SKM-1 treated with dmso at 0.1 percent for 144 hours (cell line): ENCODE data around the gene MYL12A.

Experiments
- DNase-seq: peaks from one replicate; lab custom pipeline; 2025; ENCODE audit not compliant: unreplicated experiment; lab: John Stamatoyannopoulos, UW

Gene MYL12A

DNA sequence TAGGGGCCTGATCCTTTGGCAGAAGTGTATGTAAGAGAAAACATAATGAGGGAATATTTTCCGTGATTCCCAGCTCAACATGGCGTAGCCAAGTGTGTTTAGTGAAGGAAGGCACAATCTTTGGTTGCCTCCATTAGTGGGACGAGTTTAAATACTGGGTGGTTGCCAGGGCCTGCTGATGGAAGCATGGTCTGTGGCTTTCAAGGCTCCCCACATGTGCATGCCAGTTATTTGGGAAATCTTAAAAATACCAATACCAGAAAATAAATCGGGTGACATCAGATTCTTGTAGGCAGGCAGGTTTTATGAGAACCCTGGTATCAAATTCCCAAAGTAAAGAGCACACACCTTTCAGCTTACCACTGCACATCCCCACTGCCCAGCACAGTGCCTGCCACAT, 7.1 kb downstream of the MYL12A start:
- no peak for DNase-seq

DNA sequence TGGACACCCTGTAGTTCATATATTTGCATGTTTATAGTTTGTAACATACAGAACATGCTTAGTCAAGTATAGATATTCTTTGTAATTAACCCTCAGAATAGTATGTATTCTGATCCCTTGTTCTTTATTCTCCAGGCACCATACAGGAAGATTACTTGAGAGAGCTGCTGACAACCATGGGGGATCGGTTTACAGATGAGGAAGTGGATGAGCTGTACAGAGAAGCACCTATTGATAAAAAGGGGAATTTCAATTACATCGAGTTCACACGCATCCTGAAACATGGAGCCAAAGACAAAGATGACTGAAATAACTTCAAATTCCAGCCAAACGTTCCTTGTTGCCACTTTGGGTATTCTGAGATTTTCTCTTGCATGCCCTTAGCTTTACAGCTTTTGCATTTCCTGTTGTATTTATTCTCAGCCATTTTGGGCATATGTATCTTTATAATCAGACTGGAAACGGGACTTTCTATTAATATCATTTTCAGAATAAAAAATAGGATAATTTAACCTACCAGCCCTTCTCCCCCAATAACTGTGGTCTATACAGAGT, 8.1 kb downstream of the MYL12A start:
- DNase-seq: no peak

DNA sequence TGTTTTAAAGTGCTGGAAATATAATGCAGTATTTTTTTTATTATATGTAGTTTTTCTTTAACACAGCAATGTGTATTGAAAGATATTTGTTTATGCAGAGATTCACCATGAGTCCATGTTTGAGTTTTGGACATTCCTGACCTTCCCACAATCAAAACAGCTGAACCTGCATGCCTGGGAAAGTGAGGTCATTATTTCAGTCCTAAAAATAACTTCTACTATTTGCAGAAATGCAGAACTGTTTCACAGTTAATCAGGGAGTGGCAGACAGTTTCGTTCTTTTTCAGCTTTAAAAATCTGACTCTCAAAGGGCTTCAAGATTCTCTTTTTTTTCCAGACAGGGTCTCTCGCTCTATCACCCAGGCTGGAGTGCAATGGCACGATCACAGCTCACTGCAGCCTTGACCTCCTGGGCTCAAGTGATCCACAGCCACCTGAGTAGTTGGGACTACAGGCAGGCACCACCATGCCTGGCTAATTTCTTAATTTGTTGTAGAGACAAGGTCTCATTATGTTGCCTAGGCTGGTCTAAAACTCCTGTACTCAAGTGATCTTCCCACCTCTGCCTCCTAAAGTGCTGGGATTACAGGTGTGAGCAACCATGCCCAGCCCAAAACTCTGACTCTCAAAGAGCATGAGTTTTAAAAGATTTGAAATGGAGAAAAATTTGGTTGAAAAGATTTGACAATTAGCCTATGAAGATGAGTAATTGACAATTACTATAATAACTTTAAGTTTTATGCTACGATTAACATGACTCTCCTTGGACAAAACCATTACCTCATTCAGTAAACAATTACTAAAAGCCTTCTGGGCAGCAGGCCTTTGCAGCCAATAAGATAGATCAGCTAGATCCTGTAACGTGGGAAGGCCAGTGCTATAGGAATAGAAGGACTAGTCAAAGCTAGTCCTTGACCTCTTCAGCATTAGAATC, 9.4 kb downstream of the MYL12A start:
- DNase-seq: no peak

DNA sequence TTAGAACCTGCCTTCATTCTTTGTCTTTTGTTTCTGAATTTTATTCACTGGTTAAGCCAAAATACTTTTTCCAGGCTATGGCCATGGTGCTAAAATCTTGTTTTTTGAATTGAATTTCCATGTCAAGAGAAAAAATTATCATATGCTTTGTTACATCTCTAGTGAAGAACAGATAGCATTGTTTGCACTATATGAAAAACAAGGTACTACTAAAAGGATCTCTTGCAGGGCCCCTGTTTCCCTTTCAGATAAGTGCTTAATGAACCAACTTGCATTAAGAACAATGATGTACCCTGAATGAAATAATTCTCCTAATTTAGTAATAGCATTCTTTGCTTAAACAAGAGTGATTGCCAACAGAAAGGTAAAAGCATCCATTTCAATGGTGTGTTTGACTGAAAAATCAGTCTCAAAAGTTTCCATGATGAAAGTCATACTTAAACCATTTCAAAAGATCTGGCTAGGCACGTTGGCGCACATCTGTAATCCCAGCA, 10.1 kb downstream of the MYL12A start:
- no peak for DNase-seq

DNA sequence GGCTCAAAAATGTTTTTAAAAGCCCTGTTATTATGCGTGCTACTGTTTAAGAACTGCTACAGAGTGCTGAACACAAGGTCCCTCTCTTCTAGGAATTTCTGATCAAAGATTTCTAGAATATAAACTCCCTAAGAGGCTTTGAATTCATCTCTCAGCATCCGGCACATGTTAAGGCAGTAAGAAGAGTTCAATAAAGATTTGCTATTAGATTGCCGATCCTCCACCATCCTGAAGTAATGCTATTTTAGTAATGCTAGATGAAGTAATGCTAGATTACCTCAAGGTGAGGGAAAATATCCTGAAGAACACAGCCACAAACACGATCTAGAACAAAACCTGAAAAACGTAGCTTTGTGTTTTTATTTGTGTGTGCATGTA, 13.4 kb downstream of the MYL12A start:
- DNase-seq: no peak

DNA sequence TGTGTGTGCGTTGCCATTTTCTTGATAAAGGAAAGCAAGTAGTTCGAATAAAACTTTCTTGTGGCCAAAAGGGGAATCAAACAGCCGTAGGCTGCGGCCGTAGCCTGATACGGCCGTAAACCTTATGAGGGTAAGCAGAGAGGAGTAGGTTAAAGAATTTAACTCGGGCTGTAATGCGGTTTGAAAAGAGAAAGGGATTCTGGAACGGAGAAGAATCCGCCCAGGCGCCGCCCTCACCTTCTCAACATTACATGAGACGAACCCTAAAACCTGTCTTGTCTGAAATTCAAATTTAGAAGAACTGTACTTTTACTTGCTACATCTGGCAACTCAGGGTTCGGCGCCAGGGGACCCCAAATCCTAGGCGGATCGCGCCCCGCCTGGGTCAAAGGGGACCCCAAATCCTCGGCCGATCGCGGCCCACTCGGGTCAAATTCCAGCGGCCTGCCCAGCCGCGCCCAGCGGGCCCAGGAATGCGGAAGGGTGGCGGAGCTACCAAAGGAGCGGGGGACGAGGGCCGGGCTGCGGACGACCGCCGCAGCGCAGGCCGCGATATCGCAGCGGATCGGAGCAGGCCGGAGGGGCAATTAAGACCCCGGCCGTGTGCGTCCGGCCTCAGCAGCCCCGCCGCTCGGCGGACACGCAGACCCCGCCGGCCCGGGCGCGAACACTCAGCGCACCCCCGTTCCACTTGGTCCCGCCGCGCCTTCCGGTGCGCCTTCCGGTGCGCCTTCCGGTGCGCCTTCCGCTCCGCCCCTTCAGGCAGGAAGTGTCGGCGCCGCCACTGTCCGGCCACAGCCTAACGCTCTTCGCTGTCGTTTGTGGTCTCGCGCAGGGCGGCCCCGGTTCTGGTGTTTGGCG, 14.0 kb downstream of the MYL12A start, which contains the start of gene MYL12B:
Gene MYL12B (plus strand): TSS at position 761 of the 861 bp plus-strand sequence. CDS start 10,766 bp downstream, outside the sequence.
- DNase-seq: peak; percentile 67

DNA sequence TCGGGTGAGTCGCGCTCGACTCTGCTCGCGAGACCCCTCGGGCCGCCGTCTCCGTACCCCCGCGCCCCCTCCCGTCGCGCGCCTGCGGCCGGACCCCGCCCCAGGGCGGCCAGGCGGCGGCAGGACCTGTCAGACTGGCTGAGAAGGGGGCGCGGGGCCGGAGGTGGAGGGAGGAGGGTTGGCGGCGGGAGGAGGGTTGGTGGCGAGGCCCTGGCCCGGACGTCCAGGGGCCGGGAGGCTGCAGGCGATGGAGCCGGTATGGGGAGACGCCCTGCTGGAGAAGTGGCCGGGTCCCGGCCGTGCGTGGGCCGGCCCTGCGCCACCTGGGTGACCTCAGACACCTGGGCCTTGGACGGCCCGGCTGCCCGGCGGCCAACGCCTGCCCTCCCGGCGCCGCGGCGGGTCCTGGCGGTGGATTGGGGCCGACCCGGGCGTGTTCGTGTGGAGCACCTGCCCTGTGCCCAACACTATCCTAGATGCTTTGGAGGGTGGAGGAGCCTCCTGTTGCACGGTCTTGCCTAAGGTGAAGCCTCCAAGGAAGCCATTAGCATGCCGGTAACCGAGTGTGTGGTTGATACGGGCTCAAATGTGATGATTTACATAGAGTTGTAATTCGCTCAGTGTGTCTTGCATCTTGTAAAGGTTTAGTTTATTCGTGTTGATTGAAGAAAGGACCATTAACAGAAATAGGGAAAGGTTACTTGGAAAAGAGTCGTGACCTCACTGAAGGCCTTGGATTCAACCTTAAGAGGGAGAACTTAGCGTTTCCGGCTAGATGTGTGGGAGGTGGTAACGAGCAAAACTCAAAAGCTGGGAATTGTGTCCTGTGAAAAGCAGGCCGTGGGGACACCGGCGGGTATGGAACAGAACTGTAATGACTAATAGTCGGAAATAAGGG, 14.9 kb downstream of the MYL12A start:
- no peak for DNase-seq

DNA sequence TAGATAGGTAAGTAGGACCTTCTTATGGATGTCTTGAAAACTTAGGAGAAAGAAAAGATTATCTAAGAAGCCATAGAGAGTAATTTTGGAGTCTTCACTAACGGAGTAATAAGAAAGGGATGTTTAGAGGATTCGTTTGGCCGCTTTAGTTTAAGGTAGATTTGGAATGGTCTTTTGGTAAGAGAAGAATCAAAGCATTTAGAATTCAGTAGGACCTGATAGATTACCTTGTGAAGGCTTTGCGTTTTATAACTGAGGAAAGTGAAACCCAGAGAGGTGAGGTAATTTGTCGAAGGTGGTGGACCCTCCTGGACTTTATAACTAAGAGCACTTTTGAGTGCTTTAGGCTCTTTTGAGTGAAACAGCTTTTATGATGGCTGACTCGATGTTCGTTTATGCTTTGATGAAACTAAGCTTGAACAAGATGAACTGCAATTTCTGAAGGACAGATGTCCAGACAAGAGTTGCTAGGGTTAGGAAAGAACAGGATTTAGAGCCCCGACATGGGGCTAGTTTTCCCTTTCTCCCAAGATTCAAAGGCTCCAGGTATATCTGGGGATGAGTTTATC, 15.6 kb downstream of the MYL12A start:
- no peak for DNase-seq

DNA sequence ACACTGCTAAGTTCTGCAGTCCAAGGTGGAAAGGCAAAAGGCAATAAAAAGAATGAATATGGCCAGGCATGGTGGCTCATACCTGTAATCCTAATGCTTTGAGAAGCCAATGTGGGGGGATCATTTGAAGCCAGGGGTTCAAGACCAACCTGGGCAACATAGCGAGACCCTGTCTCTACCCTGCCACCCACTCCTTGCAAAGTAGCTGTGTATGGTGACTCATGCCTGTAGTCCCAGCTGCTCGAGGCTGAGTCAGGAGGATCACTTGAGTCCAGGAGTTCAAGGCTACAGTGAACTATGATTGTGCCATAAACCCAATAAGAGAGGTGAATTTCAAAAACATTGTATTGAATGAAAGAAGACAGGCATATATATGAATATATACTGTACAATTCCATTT, 16.8 kb downstream of the MYL12A start:
- DNase-seq: no peak

DNA sequence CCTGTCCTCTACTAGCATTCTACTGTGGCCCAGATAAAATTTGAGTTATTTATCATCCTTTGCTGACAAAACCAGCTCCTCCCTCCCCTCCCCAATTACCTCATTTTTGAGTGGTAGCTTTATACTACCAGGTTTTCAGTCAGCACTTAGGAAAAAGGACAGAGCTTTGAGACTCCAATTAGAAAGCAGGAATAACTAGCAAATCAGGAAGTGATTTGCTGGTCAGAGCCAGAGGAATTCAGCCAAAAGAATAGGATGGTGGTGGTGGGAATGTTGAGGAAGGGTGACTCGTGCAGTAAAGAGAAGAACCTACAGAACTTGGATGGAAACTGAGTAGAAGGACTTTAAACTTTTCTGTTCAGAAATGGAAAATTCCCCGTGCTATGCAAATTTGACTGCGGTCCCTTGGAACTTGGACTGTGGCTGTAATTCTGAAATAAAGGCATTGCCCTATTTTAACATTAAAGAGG, 18.0 kb downstream of the MYL12A start:
- no peak for DNase-seq

DNA sequence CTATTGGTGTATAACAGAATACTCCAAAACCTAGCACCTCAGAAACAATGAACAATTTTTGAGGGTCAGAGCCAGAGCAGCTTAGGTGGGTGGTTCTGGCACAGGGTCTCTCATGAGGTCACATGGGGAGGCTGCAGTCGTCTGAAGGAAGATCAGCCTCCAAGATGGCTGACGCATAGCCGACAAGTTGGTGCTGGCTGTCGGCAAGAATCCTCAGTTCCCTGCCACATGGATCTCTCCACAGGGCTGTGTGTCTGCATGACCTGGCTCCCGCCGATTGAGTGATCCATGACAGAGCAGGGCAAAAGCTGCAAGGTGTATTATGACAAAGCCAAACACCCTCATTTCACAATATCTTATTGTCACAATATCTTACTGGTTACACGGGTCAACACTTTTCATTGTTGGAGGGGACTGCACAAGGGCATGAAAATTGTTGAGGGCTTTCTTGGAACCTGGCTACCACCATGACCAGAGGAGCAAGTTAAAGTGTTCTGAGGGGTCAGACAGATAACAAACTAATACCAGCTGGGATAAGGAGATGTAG, 18.5 kb downstream of the MYL12A start:
- no peak for DNase-seq

DNA sequence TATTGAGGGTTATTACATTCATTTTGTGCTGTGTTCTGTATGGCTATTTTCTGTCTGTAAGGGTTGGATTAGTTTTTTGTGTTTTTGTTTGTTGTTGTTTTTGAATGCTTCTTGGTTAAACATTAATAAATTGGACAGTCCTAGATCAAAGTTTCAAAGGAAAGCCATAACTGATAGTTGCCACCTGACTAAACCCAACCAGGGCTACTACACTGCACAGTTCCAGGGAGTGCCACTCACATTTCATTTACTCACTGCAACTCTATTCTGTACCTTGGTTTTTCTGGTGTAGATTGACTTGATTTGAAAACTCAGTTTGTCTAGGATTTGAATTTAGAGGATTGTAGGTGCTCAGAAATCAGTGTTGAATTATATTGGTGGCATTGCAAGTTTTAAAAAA, 20.7 kb downstream of the MYL12A start:
- DNase-seq: no peak

DNA sequence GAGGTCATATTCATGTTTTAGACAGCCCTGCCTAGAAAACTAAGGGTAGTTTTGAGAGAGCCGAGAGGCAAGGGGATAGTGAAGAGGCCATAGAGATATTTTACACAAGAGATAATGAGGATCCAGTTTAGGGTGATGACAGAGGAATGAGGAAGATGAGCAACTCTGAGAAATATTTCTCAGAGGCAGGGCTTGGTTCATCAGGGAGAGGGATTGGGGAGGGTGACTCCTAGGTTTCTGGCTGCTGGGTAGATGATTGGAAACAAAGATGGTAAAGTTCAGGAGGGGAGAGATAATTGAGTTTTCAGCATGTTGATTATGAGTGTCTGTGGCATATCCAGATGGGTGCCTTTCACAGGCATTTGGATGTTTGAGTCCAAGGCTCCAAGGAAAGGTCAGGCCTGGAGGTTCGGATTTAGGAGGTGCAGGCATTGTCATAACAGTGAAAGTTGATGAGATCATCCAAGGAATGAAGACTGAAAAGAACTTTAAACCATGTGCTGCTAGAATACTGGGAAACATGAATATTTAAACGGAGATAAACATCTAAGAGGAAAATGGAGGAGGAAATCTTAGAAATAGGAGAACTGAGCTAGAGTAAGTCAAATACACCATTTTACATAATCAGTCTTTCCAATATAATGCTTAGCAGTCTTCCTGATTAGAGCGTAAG, 21.8 kb downstream of the MYL12A start:
- DNase-seq: peak; percentile 19

DNA sequence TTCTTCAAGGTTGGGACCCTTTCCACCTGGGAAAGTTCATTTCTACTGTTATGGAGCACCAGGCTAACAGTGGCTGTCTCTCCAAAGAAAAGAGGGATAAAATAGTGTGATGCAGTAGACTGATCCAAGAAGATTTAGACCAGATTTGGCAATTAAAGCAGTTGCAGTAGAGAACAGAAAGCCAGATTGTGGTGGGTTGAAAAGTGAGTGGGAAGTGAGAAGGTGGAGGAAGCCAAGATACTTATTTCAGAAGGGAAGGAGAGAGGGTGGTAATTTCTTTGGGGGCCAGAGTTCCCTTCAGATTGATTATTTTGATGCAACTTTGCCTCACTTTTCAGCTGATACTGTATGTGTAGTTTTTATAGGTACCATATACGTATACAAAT, 22.3 kb downstream of the MYL12A start:
- no peak for DNase-seq

DNA sequence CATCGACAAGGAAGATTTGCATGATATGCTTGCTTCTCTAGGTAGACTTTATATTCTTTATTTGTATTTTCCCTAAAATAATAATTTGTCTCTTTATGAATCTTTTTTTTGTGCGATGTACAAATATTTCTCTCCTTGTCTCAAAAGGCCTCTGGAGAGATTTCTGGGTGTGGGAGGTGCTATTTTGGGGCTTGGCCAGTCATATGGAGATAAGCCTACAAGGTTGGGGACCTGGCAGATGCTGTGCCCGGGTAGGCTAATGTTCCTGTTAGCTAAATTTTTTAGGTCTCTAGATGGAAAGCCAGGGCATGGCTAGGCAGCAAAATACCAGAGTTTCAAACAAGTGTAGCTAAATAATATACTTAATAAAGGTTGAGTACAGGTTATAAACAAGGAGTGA, 25.4 kb downstream of the MYL12A start:
- DNase-seq: no peak

DNA sequence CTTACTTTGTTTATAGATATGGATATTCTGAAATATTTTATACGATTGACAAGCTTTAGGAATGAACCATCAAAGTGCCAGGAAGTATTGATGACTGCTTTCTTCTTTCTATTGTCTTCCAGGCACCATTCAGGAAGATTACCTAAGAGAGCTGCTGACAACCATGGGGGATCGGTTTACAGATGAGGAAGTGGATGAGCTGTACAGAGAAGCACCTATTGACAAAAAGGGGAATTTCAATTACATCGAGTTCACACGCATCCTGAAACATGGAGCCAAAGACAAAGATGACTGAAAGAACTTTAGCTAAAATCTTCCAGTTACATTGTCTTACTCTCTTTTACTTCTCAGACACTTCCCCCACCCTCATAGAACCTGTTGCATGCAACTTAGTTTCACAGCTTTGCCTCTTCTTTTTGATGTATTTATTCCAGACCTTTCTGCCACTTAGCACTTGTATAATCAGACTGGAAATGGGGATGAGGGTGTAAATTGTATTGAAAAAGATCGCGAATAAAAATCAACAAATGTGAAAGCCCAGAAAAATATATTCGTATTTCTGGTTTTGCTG, 30.1 kb downstream of the MYL12A start:
- DNase-seq: peak; percentile 38

DNA sequence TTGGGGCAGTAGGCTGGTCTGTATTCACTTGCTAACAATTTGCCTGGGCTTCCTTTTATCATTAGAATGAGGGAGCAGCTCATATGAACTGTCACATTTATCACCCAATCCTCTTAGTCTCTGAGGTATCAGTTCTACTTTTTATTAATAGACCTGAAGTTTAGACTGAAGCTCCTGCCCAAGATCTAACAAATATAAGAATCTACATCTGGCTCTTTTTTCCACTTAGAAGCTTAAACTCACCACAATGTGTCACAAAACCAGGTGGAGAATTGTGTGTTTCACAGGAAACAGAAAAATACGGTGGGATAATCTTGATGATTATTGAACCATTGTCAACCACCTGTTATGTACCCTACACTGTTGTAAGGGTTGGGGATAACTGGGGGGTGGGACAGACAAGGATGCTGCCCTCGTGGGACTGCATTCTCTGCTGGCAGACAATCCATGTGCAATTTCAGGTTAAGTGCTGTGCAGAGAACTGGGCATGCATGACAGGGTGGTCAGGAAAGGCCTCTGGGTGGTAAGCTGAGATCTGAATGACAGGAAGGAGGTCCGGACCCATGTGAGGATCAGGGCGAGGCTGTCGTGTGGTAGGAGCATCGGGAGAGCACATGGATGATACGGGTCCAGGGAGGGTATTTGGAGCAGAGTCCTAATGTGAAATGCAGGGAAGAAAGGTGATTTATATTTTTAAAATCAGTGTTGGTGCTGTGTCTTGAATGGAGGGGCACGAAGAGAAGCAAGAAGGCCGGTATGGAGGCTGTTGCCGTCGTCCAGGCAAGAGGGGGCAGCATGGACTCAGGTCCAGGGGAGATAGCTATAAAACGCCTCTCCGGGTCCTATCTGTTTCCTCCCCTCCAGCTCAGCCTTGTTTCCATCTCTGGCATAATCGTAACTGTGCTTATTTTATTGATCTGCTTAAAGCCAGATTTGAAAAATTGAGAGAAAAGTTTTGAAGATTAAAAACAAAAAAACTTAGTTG, 31.9 kb downstream of the MYL12A start:
- no peak for DNase-seq
